A673 (cell line): ENCODE results near the gene TRMO. TPM values are rescaled to one million over a fixed set of nuclear protein-coding genes. Genes with fewer than 3 reads are reported as not detected.

Experiments used
- BruUV-seq: library from RNA; stranded (reverse); fragments of 400-500 nt; replicated peaks from 2 replicates; lab custom pipeline; 2021; lab: Mats Ljungman, UMichigan
- CTCF ChIA-PET: fragments of 300-600 bp; sonication (Branson Sonifier 250); formaldehyde crosslinking; loops from one replicate; lab custom pipeline; 2022; ENCODE audit warnings: antibody characterized with exemption; lab: Charles Lee
- POLR2A ChIA-PET: fragments of 300-600 bp; sonication (Branson Sonifier 250); formaldehyde crosslinking; loops from one replicate; lab custom pipeline; 2022; ENCODE audit warnings: antibody characterized with exemption; ENCODE audit not compliant: low non-redundant PET; lab: Charles Lee
- DNase-seq: peaks from one replicate; pipeline ENCODE4 v3.0.0-alpha.2; 2015; ENCODE audit warnings: low spot score
- H3K27ac ChIP-seq: fragments of 200-600 bp; sonication (generic); 2 replicates; pipeline ENCODE4 v1.5.1; 2016; ENCODE audit warnings: mixed run types, low read depth, mild to moderate bottlenecking, mixed read lengths, antibody characterized with exemption, low read length; ENCODE audit not compliant: poor library complexity, severe bottlenecking
- H3K27me3 ChIP-seq: fragments of 200-600 bp; sonication (generic); replicated peaks from 2 replicates; pipeline ENCODE4 v1.6.1; 2017; ENCODE audit warnings: mixed run types, low read depth, mild to moderate bottlenecking, mixed read lengths, antibody characterized with exemption, low read length; ENCODE audit not compliant: insufficient read depth, poor library complexity
- H3K36me3 ChIP-seq: fragments of 200-600 bp; sonication (generic); 2 replicates; pipeline ENCODE4 v1.6.1; 2016; ENCODE audit warnings: mixed run types, mild to moderate bottlenecking, mixed read lengths, antibody characterized with exemption, low read length; ENCODE audit not compliant: insufficient read depth, poor library complexity, severe bottlenecking
- H3K4me1 ChIP-seq: fragments of 200-600 bp; sonication (generic); 2 replicates; pipeline ENCODE4 v1.6.1; 2017; ENCODE audit warnings: mixed run types, mild to moderate bottlenecking, mixed read lengths, antibody characterized with exemption, low read length; ENCODE audit not compliant: insufficient read depth, poor library complexity, severe bottlenecking
- H3K4me3 ChIP-seq: fragments of 200-600 bp; sonication (generic); 2 replicates; pipeline ENCODE4 v1.5.1; 2016; ENCODE audit warnings: low read depth, mixed run types, mild to moderate bottlenecking, mixed read lengths, low read length; ENCODE audit not compliant: poor library complexity, severe bottlenecking
- H3K9me3 ChIP-seq: fragments of 200-600 bp; sonication (generic); 2 replicates; pipeline ENCODE4 v1.6.1; 2016; ENCODE audit warnings: mixed run types, low read depth, mild to moderate bottlenecking, mixed read lengths, antibody characterized with exemption, low read length; ENCODE audit not compliant: poor library complexity, severe bottlenecking
- CTCF ChIP-seq: fragments of 300-800, 200-600 bp; sonication (generic); conservative IDR thresholded peaks from 2 replicates; pipeline ENCODE4 v1.5.1; 2017; ENCODE audit warnings: low read depth, mild to moderate bottlenecking, antibody characterized with exemption, low read length, moderate library complexity, mixed read lengths
- EZH2 ChIP-seq: fragments of 200-600 bp; sonication (generic); IDR thresholded peaks from 2 replicates; pipeline ENCODE4 v1.6.1; 2017; ENCODE audit warnings: borderline replicate concordance, low read depth, mild to moderate bottlenecking, mixed read lengths, antibody characterized with exemption, low read length; ENCODE audit not compliant: poor library complexity, severe bottlenecking
- intact Hi-C: fragments of 100-400 bp; cut with micrococcal nuclease; formaldehyde crosslinking; loops from one replicate; pipeline ENCODE4 v1.10.0; 2022; ENCODE audit not compliant: unreplicated experiment
- total RNA-seq: library from RNA; stranded (reverse); gene quantifications from 2 replicates; pipeline ENCODE4 v1.2.3, GENCODE V29; 2021

Gene TRMO
- total RNA-seq, 1 experiment from 2014 or later, result 8.9 TPM

- Histone ChIP-seq H3K9me3 (no peaks in the 10 kb centered on the region), H3K27me3 (peaks cover 99% of the 10 kb centered on the region), H3K36me3 (no peaks in the 10 kb centered on the region), H3K27ac (no peak overlapping the region), H3K4me1 (peaks cover 9% of the 10 kb centered on the region), H3K4me3 (no peak overlapping the region)
- POLR2A ChIA-PET, result no interaction called here
- TF ChIP-seq EZH2 (no peak), CTCF (no peak)
- DNase-seq, result no peak
- intact Hi-C loops, result no loop called here
- no TSS peak for BruUV-seq
- CTCF ChIA-PET, result no interaction called here
Measured at GRCh38 chr9:97855899-97856298, 66.4 kb downstream of the TRMO start.

- ChIA-PET CTCF (no interaction called here), POLR2A (no interaction called here)
- intact Hi-C loops, result no loop called here
- DNase-seq, result no peak
- Histone ChIP-seq H3K27me3 (peaks cover 99% of the 10 kb centered on the region), H3K36me3 (no peaks in the 10 kb centered on the region), H3K4me1 (peaks cover 9% of the 10 kb centered on the region), H3K9me3 (no peaks in the 10 kb centered on the region), H3K4me3 (no peak overlapping the region), H3K27ac (no peak overlapping the region)
- no TSS peak for BruUV-seq
- TF ChIP-seq CTCF (no peak), EZH2 (no peak)
Measured at GRCh38 chr9:97855486-97855875, 66.8 kb downstream of the TRMO start.

- POLR2A ChIA-PET, result no interaction called here
- peaks cover 99% of the 10 kb centered on the region for H3K27me3 ChIP-seq
- DNase-seq, result no peak
- CTCF ChIA-PET, result no interaction called here
- no peak for TF ChIP-seq CTCF
- TF ChIP-seq EZH2, result peak; percentile 76
- intact Hi-C loops, result no loop called here
- peaks cover 9% of the 10 kb centered on the region for H3K4me1 ChIP-seq
- H3K9me3 ChIP-seq, result no peaks in the 10 kb centered on the region
- no peak overlapping the region for H3K27ac ChIP-seq
- no TSS peak for BruUV-seq
- no peaks in the 10 kb centered on the region for H3K36me3 ChIP-seq
- no peak overlapping the region for H3K4me3 ChIP-seq
Measured at GRCh38 chr9:97854696-97855485, 67.4 kb downstream of the TRMO start.

Other genes with a start within 250 kb of the TRMO start
- 15.6 and 17.9 TPM in 2 replicates for gene XPA, start 225.2 kb downstream of the TRMO start, total RNA-seq
- not detected in 2 replicates for gene FOXE1, start 69.3 kb downstream of the TRMO start, total RNA-seq
- gene HEMGN, start 15.7 kb upstream of the TRMO start, total RNA-seq, result not detected in 2 replicates
- gene ANP32B, start 60.8 kb upstream of the TRMO start, total RNA-seq, result 237 and 246 TPM in 2 replicates
- 40.6 and 41.9 TPM in 2 replicates for gene NANS, start 134.2 kb upstream of the TRMO start, total RNA-seq
- 3.8 and 5.4 TPM in 2 replicates for gene TRIM14, start 196.7 kb upstream of the TRMO start, total RNA-seq